ENCODE data around the gene SP140L. TPM values are rescaled to one million over a fixed set of nuclear protein-coding genes. Genes with fewer than 3 reads are reported as not detected.
"Not testable (repeated sequence)": the region's sequence is repeated elsewhere in the genome, so short reads cannot be mapped to it uniquely, and the experiment has no call there.

SP140L gene
- 2.0 TPM for polyA plus RNA-seq (2013, experiment 1 of 2)
- polyA plus RNA-seq (2013, experiment 2 of 2): 1.7 TPM

DNA sequence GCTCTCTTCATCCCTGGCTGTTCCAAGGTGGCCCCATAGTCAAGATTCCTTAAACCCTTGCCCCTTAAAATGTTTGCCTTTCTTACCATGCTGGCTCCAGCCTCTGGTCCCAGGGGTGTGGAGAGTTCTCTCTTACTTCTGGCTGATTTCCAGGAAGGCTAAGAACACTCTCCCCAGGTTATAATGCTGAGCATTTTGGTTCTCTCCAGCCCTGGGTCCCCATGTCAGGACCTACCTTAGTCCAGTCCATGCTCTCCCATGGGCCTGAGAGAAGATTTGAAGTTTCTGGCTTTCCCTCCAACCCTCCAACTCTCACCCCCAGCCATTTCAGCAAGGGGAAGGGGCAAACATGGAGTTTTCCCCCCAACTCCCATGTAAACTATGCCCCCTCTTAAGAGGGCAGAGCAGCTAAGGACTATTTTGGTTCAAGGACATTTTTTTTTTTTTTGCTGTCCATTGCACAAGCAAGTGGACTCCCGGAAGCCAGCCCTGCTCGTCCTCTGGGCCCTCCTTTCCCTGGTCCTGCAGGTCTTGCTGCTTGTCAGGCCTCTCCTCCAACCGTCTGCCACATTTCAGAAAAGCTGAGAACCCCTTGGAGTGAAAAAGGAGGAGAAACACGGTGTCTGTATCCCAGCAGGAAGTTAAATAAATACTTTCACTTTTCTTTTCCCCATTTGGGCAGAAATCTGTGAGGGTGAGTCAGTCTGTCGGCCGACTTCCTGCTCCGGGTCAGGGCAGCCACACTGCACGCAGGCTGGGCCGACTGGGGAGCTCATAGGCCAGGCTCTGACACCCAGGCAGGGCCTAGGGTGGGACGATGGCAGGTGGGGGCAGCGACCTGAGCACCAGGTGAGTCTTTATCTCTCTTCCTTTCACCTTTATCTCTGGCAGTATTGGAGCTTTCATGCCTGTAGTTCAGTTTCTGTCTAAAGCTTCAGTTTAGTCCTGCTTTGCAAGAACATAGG lies at the start of gene SP140L:
Gene SP140L, plus strand, starts transcription at position 741 of the 965 bp plus-strand sequence. Its CDS starts 77 bp downstream, at position 818.
- Histone ChIP-seq H3K4me1 (ENCODE audit: control insufficient read depth, insufficient read depth, low read length, poor library complexity, severe bottlenecking) (peaks cover 6% of the 10 kb centered on the region), H3K9me3 (ENCODE audit: control insufficient read depth, low read length) (peaks cover 8% of the 10 kb centered on the region), H3K4me3 (ENCODE audit: extremely low read depth, insufficient read depth, low read length, poor library complexity, severe bottlenecking) (no peak within 1 kb of the TSS), H3K36me3 (ENCODE audit: control insufficient read depth, insufficient read depth, low read length) (no peaks in the 10 kb centered on the region), H3K27ac (ENCODE audit: low read depth, low read length, severe bottlenecking) (peak within 1 kb of the TSS; percentile 49)
- WGBS, 2 experiments (ENCODE audit: insufficient coverage in 2 of 2): 66 to 75% methylated on average over 2 to 8 of the region's 11 CpGs

DNA sequence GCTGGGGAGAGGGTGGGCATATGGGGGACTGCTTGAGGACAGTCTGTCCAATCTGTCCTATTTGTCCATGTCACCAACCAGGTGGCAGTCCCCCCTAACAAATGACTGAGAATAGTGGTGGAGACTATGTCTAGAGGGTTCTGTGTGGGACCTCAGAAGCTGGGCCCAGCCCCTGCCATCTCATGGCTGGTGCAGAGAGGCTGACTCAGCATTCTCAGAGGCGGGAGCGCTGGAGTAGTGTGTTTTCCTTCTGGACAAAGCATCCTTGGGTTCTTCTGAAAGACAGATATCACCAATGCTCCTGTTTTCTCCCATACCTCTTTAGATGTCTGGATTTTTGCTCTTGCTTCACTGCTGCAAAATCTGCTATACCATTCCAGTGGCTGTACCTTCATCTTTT lies 44.1 kb upstream of the SP140L start:
- WGBS, 2 experiments (ENCODE audit: insufficient coverage in 2 of 2): 100% methylated on average over 2 of the region's 2 CpGs
- Histone ChIP-seq H3K4me1 (ENCODE audit: control insufficient read depth, insufficient read depth, low read length, poor library complexity, severe bottlenecking) (no peaks in the 10 kb centered on the region), H3K4me3 (ENCODE audit: extremely low read depth, insufficient read depth, low read length, poor library complexity, severe bottlenecking) (no peak overlapping the region), H3K27ac (ENCODE audit: low read depth, low read length, severe bottlenecking) (no peak overlapping the region), H3K9me3 (ENCODE audit: control insufficient read depth, low read length) (no peaks in the 10 kb centered on the region), H3K36me3 (ENCODE audit: control insufficient read depth, insufficient read depth, low read length) (no peaks in the 10 kb centered on the region)

DNA sequence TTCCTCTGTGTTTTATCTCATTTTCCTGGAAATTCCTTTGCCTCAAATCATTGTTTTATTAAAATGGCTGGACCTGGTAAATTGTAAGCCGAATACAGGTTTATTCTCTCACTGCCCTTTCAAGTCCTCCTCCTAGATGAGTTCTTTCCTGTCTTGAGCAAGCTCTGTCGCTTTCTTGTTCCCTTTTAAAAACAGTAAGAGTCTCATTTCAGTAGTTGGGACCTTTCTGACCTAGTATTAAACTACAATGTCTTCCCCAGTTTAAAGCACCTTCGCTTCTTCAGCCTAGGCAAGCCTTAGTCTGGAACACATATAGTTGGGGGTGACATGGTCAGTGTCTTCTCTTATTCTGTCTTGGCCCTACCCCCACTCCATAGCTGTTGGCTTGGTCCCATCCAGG lies 40.9 kb upstream of the SP140L start:
- no peaks in the 10 kb centered on the region for H3K9me3 ChIP-seq (ENCODE audit: control insufficient read depth, low read length)
- H3K4me3 ChIP-seq (ENCODE audit: extremely low read depth, insufficient read depth, low read length, poor library complexity, severe bottlenecking): no peak overlapping the region
- WGBS, 2 experiments (ENCODE audit: insufficient coverage in 2 of 2): 81% methylated on average over 2 of the region's 3 CpGs; no CpG with 5 or more reads in 1 of the 2 experiments
- H3K4me1 ChIP-seq (ENCODE audit: control insufficient read depth, insufficient read depth, low read length, poor library complexity, severe bottlenecking): no peaks in the 10 kb centered on the region
- H3K36me3 ChIP-seq (ENCODE audit: control insufficient read depth, insufficient read depth, low read length): no peaks in the 10 kb centered on the region
- no peak overlapping the region for H3K27ac ChIP-seq (ENCODE audit: low read depth, low read length, severe bottlenecking)

DNA sequence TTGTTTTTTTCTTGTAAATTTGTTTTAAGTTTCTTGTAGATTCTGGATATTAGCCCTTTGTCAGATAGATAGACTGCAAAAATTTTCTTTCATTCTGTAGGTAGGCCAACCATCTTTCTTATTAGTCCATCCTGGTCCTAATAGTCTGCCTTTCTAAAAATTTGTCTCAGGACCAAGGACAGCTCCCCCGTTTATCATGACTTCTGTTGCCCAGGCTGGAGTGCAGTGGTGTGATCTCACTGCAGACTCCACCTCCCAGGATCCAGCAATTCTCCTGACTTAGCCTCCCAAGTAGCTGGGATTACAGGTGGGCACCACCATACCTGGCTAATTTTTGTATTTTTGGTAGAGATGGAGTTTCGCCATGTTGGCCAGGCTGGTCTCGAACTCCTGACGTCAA lies 37.7 kb upstream of the SP140L start:
- H3K27ac ChIP-seq (ENCODE audit: low read depth, low read length, severe bottlenecking); H3K4me1 ChIP-seq (ENCODE audit: control insufficient read depth, insufficient read depth, low read length, poor library complexity, severe bottlenecking); H3K9me3 ChIP-seq (ENCODE audit: control insufficient read depth, low read length); H3K4me3 ChIP-seq (ENCODE audit: extremely low read depth, insufficient read depth, low read length, poor library complexity, severe bottlenecking); H3K36me3 ChIP-seq (ENCODE audit: control insufficient read depth, insufficient read depth, low read length): not testable (repeated sequence)
- WGBS, 2 experiments (ENCODE audit: insufficient coverage in 2 of 2): 71 to 93% methylated on average over 1 to 4 of the region's 4 CpGs

DNA sequence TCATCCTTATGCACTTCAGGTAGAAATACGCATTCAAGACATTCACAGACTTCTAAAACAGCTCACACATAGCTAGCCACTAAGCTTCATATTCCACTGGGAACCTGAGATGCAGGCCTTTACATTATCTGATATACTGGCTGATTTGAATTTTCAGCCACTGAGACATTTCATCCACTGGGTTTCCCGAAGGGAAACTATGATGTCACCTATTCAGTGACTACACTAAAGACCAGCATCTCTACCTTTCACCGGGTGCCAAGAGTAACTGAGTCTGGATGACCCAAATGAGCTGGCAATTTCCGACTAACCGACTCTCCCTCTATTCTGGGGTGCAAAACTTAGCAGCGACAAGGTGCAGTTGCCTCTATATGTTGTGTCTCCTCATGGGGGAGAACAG lies 31.8 kb upstream of the SP140L start:
- WGBS, 2 experiments (ENCODE audit: insufficient coverage in 2 of 2): 87 to 89% methylated on average over 6 of the region's 6 CpGs
- no peaks in the 10 kb centered on the region for H3K4me1 ChIP-seq (ENCODE audit: control insufficient read depth, insufficient read depth, low read length, poor library complexity, severe bottlenecking)
- H3K4me3 ChIP-seq (ENCODE audit: extremely low read depth, insufficient read depth, low read length, poor library complexity, severe bottlenecking): no peak overlapping the region
- H3K9me3 ChIP-seq (ENCODE audit: control insufficient read depth, low read length): no peaks in the 10 kb centered on the region
- H3K27ac ChIP-seq (ENCODE audit: low read depth, low read length, severe bottlenecking): no peak overlapping the region
- H3K36me3 ChIP-seq (ENCODE audit: control insufficient read depth, insufficient read depth, low read length): no peaks in the 10 kb centered on the region

DNA sequence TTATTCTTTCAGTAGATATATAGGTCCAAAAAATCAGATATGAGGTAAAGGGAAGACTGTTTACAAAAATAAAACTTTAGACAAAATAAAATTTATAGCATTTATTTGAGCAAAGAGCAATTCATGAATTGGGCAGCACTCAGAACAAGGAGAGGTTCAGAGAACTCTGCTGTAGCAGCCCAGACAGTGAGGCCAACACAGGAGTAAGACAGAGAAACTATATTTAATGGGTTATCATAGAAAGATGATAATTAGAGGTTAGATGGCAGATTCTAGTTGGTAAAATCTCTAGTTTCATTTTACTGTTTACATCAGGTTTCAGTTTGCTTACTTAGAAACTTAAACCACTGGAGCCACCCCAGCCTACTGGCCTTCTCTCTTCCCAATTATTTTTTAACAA lies 30.1 kb upstream of the SP140L start:
- Histone ChIP-seq H3K4me3 (ENCODE audit: extremely low read depth, insufficient read depth, low read length, poor library complexity, severe bottlenecking) (no peak overlapping the region), H3K36me3 (ENCODE audit: control insufficient read depth, insufficient read depth, low read length) (no peaks in the 10 kb centered on the region), H3K27ac (ENCODE audit: low read depth, low read length, severe bottlenecking) (no peak overlapping the region), H3K4me1 (ENCODE audit: control insufficient read depth, insufficient read depth, low read length, poor library complexity, severe bottlenecking) (no peaks in the 10 kb centered on the region), H3K9me3 (ENCODE audit: control insufficient read depth, low read length) (no peaks in the 10 kb centered on the region)

DNA sequence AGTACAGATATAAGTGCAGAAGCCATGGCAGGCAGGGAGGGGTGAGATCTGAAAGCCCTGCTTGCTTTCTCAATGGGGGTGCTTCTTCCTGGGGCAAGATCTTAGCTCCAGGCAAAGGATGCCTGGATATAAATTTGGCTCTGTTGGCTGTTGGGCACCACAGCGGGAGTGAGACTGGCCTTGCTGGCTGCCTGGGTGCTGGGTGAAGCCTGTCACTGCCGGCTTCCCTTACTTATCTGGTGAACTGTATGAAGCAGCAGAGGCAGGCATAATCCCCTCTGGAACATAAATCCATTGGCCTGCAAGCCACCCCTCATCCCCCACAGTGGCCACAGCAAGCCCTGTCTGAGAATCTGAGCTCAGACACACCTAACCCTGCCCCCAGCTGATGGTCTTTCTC lies 27.4 kb upstream of the SP140L start:
- Histone ChIP-seq H3K36me3 (ENCODE audit: control insufficient read depth, insufficient read depth, low read length) (no peaks in the 10 kb centered on the region), H3K27ac (ENCODE audit: low read depth, low read length, severe bottlenecking) (no peak overlapping the region), H3K9me3 (ENCODE audit: control insufficient read depth, low read length) (no peaks in the 10 kb centered on the region), H3K4me1 (ENCODE audit: control insufficient read depth, insufficient read depth, low read length, poor library complexity, severe bottlenecking) (no peaks in the 10 kb centered on the region), H3K4me3 (ENCODE audit: extremely low read depth, insufficient read depth, low read length, poor library complexity, severe bottlenecking) (no peak overlapping the region)
- WGBS, 2 experiments (ENCODE audit: insufficient coverage in 2 of 2): 76 to 100% methylated on average over 1 to 2 of the region's 2 CpGs

DNA sequence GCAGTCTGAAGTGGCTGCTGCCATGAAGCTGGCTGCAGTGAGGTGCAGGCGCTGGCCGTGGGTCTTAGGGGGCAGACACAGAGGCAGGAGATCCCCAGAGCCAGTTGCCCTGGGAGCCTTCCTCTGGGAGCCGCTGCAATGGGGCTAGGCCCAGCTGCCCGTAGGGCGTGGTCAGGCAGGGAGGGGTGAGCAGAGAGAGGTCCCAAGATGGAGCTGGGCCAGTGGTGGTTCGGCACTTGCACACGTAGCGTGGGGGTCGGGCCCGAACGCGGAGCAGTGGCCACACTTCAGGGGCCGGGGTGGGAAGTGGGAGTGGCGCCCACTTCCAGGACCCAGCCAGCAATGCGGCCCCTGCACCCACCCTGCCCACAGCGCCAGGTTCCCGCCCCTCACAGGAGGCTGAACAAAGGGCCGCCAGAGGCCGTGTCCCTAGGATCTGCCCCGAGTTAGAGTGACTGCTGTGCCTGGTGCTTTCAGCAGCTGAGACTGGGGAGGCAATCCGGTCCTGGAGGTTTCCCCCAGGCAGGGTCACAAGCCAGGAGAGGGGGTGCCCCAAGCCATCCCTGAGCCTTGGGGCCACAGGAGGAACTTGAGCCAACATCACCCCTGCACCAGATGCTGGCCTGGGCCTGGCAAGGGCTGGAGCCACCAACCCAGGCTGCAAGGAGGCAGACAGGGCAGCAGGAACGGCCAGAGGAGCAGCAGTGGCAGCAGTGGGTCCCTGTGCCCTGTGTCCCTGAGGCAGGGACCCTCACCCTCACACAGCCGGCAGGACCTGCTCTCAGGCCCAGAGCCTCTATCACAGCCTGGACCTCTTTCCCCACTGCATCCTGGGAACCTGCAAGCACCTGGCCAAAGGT lies 21.3 kb upstream of the SP140L start:
- WGBS, 2 experiments (ENCODE audit: insufficient coverage in 2 of 2): 87 to 91% methylated on average over 19 to 20 of the region's 23 CpGs
- Histone ChIP-seq H3K9me3 (ENCODE audit: control insufficient read depth, low read length) (no peaks in the 10 kb centered on the region), H3K4me1 (ENCODE audit: control insufficient read depth, insufficient read depth, low read length, poor library complexity, severe bottlenecking) (no peaks in the 10 kb centered on the region), H3K4me3 (ENCODE audit: extremely low read depth, insufficient read depth, low read length, poor library complexity, severe bottlenecking) (no peak overlapping the region), H3K36me3 (ENCODE audit: control insufficient read depth, insufficient read depth, low read length) (no peaks in the 10 kb centered on the region), H3K27ac (ENCODE audit: low read depth, low read length, severe bottlenecking) (no peak overlapping the region)

DNA sequence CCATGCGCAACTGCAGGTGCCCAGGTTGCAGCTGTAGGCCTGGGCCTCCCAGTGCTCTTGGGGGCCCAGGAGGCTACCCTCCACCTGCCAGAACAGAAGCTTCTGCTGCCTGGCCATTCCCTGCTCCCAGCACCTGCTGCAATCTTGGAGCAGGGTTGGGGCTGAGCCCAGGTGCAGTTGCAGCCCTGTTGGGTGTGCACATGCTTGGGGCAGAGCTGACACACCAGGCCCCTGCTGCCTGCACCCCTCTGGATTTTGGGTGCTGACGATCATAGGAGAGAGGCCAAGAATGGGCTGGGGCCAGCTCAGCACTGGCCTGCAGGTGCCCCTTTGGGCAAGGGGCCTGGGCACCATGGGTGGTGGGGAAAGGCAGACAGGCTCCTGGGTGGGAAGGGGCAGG lies 20.5 kb upstream of the SP140L start:
- no peaks in the 10 kb centered on the region for H3K36me3 ChIP-seq (ENCODE audit: control insufficient read depth, insufficient read depth, low read length)
- H3K4me1 ChIP-seq (ENCODE audit: control insufficient read depth, insufficient read depth, low read length, poor library complexity, severe bottlenecking): no peaks in the 10 kb centered on the region
- 55 to 72% methylated on average over 2 of the region's 2 CpGs for WGBS, 2 experiments (ENCODE audit: insufficient coverage in 2 of 2)
- no peak overlapping the region for H3K4me3 ChIP-seq (ENCODE audit: extremely low read depth, insufficient read depth, low read length, poor library complexity, severe bottlenecking)
- no peaks in the 10 kb centered on the region for H3K9me3 ChIP-seq (ENCODE audit: control insufficient read depth, low read length)
- no peak overlapping the region for H3K27ac ChIP-seq (ENCODE audit: low read depth, low read length, severe bottlenecking)

DNA sequence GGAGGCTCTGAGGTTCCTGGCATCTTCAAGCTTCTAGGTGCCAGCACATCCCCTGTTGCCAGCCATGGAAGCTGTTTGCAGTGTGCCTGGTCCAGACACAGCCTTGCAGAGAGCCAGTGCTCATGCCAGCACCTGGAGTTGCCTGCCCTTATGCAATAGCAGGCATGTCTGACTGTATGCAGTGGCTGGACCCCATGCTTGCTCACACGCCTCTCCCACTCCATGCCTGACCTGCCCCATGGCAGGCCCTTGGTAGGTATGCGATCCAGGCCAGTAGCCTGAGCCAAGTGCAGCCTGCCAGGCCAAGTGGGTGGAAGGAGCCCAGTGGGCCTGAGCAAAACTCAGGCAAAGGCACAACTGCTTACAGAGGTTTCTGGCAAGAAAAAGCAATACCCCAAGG lies 19.5 kb upstream of the SP140L start:
- whole genome bisulfite sequencing, 2 experiments (ENCODE audit: insufficient coverage in 2 of 2): 82 to 100% methylated on average over 1 to 2 of the region's 2 CpGs
- Histone ChIP-seq H3K4me3 (ENCODE audit: extremely low read depth, insufficient read depth, low read length, poor library complexity, severe bottlenecking) (no peak overlapping the region), H3K36me3 (ENCODE audit: control insufficient read depth, insufficient read depth, low read length) (no peaks in the 10 kb centered on the region), H3K27ac (ENCODE audit: low read depth, low read length, severe bottlenecking) (no peak overlapping the region), H3K9me3 (ENCODE audit: control insufficient read depth, low read length) (no peaks in the 10 kb centered on the region), H3K4me1 (ENCODE audit: control insufficient read depth, insufficient read depth, low read length, poor library complexity, severe bottlenecking) (no peaks in the 10 kb centered on the region)
